COLO668 (cell line): ENCODE results near the gene MAB21L3.

Experiments
- DNase-seq: peaks from one replicate; lab custom pipeline; 2025; ENCODE audit not compliant: unreplicated experiment; lab: John Stamatoyannopoulos, UW

MAB21L3 gene

DNA sequence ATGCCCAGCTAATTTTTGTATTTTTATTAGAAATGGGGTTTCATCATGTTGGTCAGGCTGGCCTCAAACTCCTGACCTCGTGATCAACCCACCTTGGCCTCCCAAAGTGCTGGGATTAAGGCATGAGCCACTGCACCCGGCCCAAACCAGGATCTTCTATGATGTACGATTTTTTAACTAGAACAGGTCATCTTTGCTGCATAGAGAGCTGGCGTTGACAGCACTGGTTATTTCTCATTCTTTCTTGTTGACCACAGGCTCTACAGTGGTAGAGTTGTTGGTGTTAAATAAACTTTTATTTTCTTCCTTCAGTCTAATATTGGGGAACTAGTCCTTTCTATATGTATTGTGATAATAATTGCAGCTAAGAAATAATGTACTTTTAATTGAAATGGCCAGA, 3.8 kb upstream of the MAB21L3 start:
- no peak for DNase-seq

DNA sequence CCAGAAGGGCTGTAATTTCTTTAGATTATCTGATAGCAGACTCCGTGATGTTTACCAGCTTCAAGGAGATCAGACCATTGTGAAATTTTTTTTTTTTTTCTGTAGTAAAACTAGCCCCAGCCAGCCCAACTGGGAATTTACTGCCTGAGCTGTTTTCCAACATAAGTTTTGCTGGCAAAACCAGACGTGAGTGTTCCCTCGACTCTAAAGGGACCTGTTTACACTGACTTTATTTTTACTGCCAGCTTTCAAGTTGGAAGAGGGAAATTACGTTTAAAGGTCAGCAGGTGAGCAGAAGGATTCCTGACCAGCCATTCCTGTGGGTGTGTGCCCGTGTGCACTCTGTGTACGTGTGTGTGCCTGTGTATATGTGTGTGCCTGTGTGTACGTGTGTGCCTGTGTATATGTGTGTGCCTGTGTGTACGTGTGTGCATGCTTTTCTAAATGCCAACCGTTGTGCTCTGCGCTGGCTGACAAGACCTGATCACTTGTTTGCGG, 374 bp downstream of the MAB21L3 start:
- no peak for DNase-seq

DNA sequence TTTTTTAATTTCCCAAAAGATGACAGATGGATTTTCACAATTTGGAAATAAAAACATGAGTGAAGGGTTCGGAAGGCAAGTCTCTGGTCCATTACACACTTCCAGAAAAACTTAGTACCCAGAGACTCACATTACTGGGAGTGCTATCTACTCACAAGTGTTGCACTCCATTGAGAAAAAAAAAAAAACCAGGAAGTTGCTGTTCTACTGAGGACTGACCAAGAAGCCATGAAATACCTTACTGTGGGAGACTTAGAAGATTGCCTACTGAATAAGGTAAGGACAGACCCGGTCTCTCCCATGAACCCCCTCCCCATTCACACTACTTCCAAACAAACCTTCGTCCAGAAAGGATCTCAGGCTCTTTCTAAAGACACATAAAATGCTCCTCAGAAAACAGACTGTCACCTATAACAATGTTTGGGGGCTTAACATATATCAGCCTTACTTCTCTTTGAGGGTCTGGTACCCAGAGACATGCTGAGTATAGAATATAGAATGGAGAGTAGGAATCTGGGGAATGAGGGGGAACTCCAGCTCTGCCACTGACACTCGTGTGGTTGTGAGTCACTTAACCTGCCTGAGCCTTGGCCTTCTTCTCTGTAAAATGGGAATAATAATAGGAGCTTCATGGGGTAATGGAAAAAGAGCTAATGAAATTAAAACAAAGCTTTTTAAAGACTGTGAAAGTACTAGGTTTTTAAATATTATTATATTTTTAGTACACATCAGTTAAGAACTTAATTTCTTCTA, 1.4 kb downstream of the MAB21L3 start:
- DNase-seq = no peak

- no peak for DNase-seq
Measured at GRCh38 chr1:116113615-116114014, 2.4 kb downstream of the MAB21L3 start.

DNA sequence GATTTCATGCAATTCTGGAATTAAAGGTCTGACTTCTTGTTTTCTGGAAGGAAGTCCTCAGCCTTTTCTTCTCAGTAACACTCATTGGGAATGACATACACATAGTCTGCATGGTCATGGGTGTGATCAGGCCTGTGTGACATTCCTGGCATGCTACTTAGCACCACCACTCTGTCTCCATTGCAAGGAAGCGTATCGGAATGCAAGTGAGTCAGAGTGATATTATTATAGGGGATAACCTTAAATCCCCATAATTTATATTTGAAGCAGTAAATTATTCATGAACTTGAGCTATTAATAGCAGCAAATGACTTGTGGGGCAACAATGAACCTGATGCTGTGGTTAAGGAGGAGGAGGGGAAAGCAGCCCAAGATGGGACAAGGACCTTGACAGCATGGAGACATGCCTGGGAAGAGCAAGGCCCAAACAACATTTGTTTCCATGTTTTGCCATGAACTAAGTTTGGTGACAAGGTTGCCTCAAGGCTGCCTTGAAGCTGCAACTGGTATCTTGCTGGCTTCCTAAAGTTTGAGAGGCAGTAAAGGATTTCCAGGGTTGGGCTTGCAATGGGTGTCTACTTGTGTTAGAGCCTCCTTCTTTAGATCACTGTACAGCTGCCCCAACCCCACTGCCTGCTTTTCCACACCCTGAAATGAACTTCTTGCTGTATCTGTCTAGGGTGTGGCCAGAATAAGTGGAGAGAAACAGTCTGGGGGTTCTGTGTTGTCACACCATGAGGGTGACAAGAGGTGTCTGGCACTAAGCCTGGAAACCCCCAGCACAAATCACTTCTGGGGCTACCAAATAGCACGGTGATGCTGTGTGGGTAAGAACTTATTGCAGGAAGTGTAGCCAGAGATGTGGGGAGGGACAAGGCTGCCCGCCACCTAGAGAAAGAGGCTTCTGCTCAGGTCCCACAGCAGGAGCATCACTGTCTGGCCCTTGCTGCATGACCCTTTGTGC, 4.6 kb downstream of the MAB21L3 start:
- DNase-seq = no peak

DNA sequence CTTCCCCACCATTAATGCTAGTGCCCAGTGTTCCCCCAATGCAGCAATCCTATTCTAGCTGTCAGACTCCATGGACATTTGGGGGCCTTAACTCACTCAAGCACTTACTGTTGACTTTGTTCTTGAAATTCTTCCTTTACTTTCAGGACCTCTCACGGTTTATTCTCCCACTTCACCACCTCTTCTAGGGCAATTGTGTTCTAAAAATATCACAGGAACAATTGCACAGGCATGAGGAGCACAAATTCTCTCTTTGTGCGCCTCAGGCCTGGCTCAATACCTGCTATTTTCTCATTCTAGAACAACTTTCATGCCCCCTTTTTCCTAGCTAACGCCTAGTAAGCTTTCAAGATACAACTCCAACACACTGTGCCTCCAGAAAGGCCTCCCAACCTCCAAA, 7.3 kb downstream of the MAB21L3 start:
- no peak for DNase-seq

- no peak for DNase-seq
Measured at GRCh38 chr1:116119876-116120275, 8.7 kb downstream of the MAB21L3 start.

DNA sequence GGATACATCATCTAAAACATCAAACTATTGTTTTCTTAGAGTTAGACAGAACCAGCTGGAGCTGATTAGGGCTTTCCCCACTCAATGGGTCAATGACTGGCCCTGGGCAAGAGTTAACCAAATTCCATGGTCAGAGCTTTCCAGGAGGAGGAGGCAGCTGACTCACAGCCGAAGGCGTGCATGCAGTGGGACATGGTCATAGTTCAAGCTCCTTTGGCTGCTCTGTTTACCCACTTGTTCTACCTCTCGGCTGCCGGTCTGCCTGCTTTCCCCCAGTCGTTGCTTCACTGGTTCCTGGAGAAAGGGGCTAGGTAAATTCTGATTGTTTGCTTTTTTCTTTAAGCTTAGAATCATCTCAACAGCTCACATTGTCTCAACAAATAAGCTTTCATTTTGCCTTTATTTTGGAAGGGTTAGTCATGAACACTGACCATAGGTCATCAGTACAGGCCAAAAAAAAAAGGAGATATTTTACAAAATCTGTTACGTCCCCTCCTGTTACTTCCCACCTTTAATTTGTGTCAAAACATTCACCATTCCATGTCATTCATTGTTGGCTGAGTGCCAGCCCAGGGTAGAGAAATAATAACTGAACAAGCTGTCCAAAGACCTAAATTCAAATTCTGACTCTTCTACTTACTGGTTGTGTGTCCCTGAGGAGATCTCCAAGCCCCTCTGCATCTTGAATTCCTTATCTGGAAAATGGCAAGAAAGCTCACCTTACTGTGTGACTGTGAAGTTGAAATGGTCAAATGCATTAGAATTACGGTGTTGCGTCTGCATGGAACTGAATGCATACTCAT, 12.0 kb downstream of the MAB21L3 start:
- DNase-seq = peak; percentile 36

GRCh38 chr1:116123837-116124533, 12.8 kb downstream of the MAB21L3 start:
- DNase-seq = no peak

DNA sequence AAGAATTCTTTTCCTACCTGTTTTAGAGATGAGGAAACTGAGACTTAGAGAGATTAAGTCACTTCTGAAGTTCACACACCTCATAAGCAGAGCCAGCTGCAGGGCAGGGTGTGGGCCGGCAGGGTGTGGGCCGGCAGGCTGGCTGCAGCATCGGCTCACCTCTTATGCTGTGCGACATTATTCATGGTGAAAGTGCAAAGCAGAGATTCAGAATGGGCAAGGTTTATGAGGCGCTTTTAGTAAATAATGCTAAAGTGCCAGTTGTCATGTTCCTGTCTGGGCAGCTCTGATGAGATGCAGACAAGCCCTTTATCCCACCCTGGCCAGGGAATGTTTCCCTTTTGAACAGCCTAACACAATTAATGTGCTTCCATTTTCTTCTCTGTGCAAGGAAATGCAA, 14.6 kb downstream of the MAB21L3 start:
- DNase-seq = no peak

DNA sequence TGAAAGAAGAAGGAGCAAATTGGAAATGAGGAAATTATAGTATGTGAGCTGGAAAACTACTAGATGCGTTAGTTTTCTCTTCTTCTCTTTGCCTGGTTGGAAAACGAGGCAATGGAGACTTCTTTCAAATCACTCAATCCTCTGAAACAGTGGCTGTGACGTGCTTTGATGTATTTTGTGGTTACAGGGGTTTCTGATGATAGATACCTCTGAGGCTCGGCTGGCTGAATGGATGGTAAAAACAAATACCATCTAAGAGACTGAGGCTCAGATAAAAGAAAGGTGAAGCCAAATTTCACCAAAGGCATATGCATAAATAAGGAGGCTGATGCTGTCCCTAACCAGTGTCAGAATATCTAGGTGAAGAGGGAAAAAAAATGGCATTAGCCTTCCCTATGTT, 15.1 kb downstream of the MAB21L3 start:
- no peak for DNase-seq

DNA sequence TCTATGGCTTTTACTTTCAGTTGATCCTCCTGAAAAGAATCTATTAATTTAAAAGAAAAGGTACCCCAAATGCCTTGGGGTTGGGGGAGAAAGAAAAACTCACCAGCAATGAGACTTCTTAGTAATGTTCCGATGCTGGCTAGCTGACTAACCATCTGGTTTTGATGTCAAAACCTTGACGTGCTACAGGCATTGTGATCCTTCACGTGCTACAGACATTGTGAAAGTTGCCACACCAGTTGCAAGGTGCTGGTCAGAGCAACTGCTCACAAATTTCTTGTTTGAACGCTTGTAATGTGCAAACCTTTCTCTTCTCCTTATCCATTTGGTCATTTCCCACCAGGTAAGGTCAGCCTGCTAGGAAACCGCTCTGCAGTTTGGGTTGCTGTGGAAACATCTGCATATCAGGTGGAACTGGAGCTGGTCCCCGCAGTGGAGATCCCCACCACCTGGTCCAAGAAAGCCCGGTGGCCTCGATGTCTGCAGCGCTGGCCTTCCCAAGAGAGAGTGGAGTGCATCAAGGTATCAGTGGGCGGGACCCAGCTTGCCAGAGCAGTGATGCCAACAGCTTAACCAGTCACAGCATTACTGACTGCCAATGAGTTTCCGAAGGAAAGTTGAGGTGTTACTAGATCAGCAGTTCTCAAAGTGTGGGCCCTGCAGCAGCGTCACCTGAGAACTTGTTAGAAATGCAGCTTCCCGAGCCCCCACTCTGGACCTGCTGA, 16.1 kb downstream of the MAB21L3 start:
- no peak for DNase-seq

GRCh38 chr1:116127848-116128540, 16.8 kb downstream of the MAB21L3 start:
- no peak for DNase-seq

DNA sequence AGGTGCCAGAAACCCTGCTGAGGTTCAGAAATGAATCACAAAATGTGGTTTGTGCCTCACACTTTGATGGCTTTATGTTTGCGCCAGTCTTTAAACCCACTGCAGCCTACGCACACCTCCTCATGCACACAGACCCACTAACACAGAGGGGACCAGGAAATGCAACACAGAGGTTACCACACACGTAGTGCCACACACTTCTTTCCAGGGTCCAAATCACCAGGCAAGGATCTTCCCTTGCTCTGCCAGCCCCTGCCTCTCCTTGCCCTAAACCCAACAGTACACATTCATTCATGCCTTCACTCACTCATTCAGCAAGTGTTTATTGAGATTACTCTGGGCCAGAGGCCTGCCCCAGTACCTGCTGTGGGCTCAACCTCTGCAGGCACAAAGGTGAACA, 17.5 kb downstream of the MAB21L3 start:
- no peak for DNase-seq

GRCh38 chr1:116129537-116129936, 18.3 kb downstream of the MAB21L3 start:
- no peak for DNase-seq

DNA sequence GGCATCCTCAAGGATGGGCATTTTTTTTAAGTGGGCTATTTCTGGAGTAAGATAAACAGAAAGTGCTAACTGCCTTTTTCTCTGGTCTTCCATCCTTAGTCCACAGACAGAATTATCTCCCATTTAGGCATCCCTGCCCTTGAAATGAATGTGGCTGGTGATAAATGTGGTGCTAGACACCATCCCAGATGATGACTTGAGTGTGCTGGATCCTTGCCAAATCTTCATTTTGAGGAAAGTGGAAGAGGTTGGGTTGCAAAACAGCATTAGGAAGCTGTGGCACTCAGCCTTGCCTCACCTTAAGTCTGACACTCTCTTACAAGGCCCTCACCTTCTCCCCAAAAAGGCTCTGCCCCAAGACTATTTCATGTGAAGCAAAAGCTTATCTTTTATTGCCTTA, 19.2 kb downstream of the MAB21L3 start:
- no peak for DNase-seq

DNA sequence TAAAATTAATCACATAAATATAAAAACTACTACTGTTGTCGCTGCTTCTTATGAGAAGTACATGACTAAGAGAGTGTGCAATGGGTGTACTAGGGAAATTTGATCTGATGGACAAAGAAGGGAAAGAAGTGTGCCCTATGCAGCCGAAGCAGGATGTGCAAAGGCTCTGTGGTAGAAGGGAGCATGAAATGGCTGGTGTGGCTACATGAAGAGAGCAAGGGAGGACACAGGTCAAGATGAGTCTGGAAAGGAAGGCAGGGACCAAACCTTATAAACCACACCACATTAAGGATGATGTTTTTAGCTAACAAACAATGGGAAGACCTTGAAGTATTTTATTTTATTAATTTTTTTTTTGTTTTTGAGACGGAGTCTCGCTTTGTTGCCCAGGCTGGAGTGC, 20.0 kb downstream of the MAB21L3 start:
- DNase-seq = no peak

DNA sequence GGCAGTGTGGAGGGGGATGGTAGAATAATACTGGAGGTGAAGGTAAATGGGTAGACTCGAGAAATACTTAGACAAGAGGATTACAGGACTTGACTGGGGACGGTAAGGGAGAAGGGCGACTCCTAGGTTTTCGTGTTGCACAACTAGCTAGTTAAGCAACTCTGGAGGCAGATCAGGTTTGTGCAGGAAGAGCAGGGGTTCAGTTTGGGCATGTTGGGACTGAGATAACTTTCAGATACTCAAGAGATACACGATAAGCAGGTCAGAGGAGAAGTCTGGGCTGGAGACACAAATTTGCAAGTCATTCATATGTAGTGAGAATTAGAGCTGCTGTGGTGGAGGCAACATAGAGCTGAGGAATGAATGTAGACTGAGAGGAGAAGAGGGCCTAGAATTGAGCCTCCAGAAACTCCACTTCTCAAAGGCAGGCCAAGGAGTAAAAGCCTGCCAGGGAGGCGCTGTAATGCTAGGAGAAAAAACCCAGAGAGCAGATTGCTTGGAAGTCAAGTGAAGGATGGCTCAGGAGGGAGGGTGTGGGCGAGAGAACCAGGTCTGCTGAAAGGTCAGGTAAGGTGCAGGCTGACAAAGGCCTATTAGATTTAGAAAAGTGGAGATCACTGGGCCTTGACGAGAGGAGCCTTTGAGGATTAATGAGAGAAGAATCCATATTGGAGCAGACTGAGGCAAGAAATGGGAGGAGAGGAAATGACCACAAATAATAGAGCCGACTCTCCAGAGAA, 20.8 kb downstream of the MAB21L3 start:
- no peak for DNase-seq
